Neural progenitor cell (in vitro differentiated cells): ENCODE results near the gene ASTN2. TPM values are rescaled to one million over a fixed set of nuclear protein-coding genes. Genes with fewer than 3 reads are reported as not detected.

Experiments used
- DNase-seq: peaks from one replicate; pipeline ENCODE4 v3.0.0-alpha.2; 2016; ENCODE audit warnings: low spot score
- H2AFZ ChIP-seq: fragments of 200-600 bp; sonication (generic); replicated peaks from 2 replicates; pipeline ENCODE4 v1.6.1; 2016; ENCODE audit warnings: antibody characterized with exemption
- H3F3A ChIP-seq: fragments of 200-600 bp; sonication (generic); 2 replicates; pipeline ENCODE4 v1.6.1; 2016; ENCODE audit warnings: antibody characterized with exemption, low read depth
- H3K27ac ChIP-seq: fragments of 200-600 bp; sonication (generic); 2 replicates; pipeline ENCODE4 v1.5.1; 2016; ENCODE audit warnings: mild to moderate bottlenecking
- H3K27me3 ChIP-seq: fragments of 200-600 bp; sonication (generic); 2 replicates; pipeline ENCODE4 v1.6.1; 2016; ENCODE audit warnings: mild to moderate bottlenecking, moderate library complexity
- H3K36me3 ChIP-seq: fragments of 200-600 bp; sonication (generic); 2 replicates; pipeline ENCODE4 v1.5.1; 2016
- H3K4me1 ChIP-seq: fragments of 200-600 bp; sonication (generic); 2 replicates; pipeline ENCODE4 v1.6.1; 2016; ENCODE audit warnings: mixed run types
- H3K4me2 ChIP-seq: fragments of 200-600 bp; sonication (generic); 2 replicates; pipeline ENCODE4 v1.6.1; 2016
- H3K4me3 ChIP-seq: fragments of 200-600 bp; sonication (generic); 2 replicates; pipeline ENCODE4 v1.5.1; 2016
- H3K79me2 ChIP-seq: fragments of 200-600 bp; sonication (generic); 2 replicates; pipeline ENCODE4 v1.6.1; 2016; ENCODE audit warnings: low read depth
- H3K9ac ChIP-seq: fragments of 200-600 bp; sonication (generic); 2 replicates; pipeline ENCODE4 v1.6.1; 2016
- H3K9me3 ChIP-seq: fragments of 200-600 bp; sonication (generic); 2 replicates; pipeline ENCODE4 v1.5.1; 2016; ENCODE audit warnings: low read depth
- H4K20me1 ChIP-seq: fragments of 200-600 bp; sonication (generic); 2 replicates; pipeline ENCODE4 v1.6.1; 2016; ENCODE audit warnings: low read depth
- H3K27ac Mint-ChIP-seq: 3 replicates; pipeline ENCODE4 v1.8.0; 2021; ENCODE audit warnings: mixed read lengths
- H3K27me3 Mint-ChIP-seq: 2 replicates; pipeline ENCODE4 v1.8.0; 2022; ENCODE audit warnings: low read depth, mild to moderate bottlenecking, inconsistent platforms, moderate library complexity, mixed read lengths; ENCODE audit not compliant: insufficient read depth
- H3K36me3 Mint-ChIP-seq: 3 replicates; pipeline ENCODE4 v1.8.0; 2021; ENCODE audit warnings: mixed read lengths
- H3K4me1 Mint-ChIP-seq: 3 replicates; pipeline ENCODE4 v1.8.0; 2021; ENCODE audit warnings: mixed read lengths
- H3K4me3 Mint-ChIP-seq: 3 replicates; pipeline ENCODE4 v1.8.0; 2021; ENCODE audit warnings: mild to moderate bottlenecking, moderate library complexity, mixed read lengths
- H3K9me3 Mint-ChIP-seq: 3 replicates; pipeline ENCODE4 v1.8.0; 2020; ENCODE audit warnings: mixed read lengths
- CTCF ChIP-seq: fragments of 200-600 bp; sonication (generic); IDR thresholded peaks from 2 replicates; pipeline ENCODE4 v1.5.1; 2017; ENCODE audit warnings: antibody characterized with exemption, mild to moderate bottlenecking
- EZH2 ChIP-seq: fragments of 200-600 bp; sonication (generic); IDR thresholded peaks from 2 replicates; pipeline ENCODE4 v1.6.1; 2017; ENCODE audit warnings: antibody characterized with exemption, mild to moderate bottlenecking, moderate library complexity
- EZH2phosphoT487 ChIP-seq: fragments of 200-600 bp; sonication (generic); IDR thresholded peaks from 2 replicates; pipeline ENCODE4 v1.6.1; 2017; ENCODE audit warnings: antibody characterized with exemption
- total RNA-seq: library from RNA; depleted of rRNA; stranded (reverse); fragments of >200 nt; gene quantifications from 2 replicates; pipeline ENCODE4 v1.2.3, GENCODE V29; 2015; ENCODE audit warnings: low replicate concordance

The ASTN2 gene
- total RNA-seq, 1 donor from 2014 or later, result 8.0 TPM

- Histone ChIP-seq H2AFZ (no peak overlapping the region), H3K27ac (no peak overlapping the region), H3K4me1 (no peaks in the 10 kb centered on the region), H3K4me3 (no peak overlapping the region), H3K36me3 (no peaks in the 10 kb centered on the region), H3K4me2 (no peak overlapping the region), H3K79me2 (no peaks in the 10 kb centered on the region), H4K20me1 (no peaks in the 10 kb centered on the region), H3K27me3 (no peaks in the 10 kb centered on the region), H3K9me3 (no peaks in the 10 kb centered on the region), H3F3A (no peaks in the 10 kb centered on the region), H3K9ac (no peak overlapping the region)
- Mint-ChIP-seq H3K27ac (no peak overlapping the region), H3K4me3 (no peak overlapping the region), H3K9me3 (peaks cover 11% of the 10 kb centered on the region), H3K27me3 (peaks cover 2% of the 10 kb centered on the region), H3K36me3 (no peaks in the 10 kb centered on the region), H3K4me1 (no peaks in the 10 kb centered on the region)
- TF ChIP-seq EZH2 (no peak), EZH2phosphoT487 (no peak), CTCF (no peak)
- DNase-seq, result no peak
These were observed 898.4 kb downstream of the ASTN2 start for GRCh38 chr9:116516456-116516855.

GRCh38 chr9:116515541-116515940, 899.3 kb downstream of the ASTN2 start:
- Histone ChIP-seq H3K4me1 (no peaks in the 10 kb centered on the region), H4K20me1 (no peaks in the 10 kb centered on the region), H3K27me3 (no peaks in the 10 kb centered on the region), H3K79me2 (no peaks in the 10 kb centered on the region), H3K27ac (no peak overlapping the region), H3K9me3 (no peaks in the 10 kb centered on the region), H3K36me3 (no peaks in the 10 kb centered on the region), H3K4me2 (no peak overlapping the region), H2AFZ (no peak overlapping the region), H3F3A (no peaks in the 10 kb centered on the region), H3K4me3 (no peak overlapping the region), H3K9ac (no peak overlapping the region)
- no peak overlapping the region for H3K27ac Mint-ChIP-seq
- TF ChIP-seq EZH2 (no peak), EZH2phosphoT487 (no peak), CTCF (no peak)
- H3K4me1 Mint-ChIP-seq, result no peaks in the 10 kb centered on the region
- peaks cover 2% of the 10 kb centered on the region for H3K27me3 Mint-ChIP-seq
- peaks cover 11% of the 10 kb centered on the region for H3K9me3 Mint-ChIP-seq
- DNase-seq, result no peak
- no peaks in the 10 kb centered on the region for H3K36me3 Mint-ChIP-seq
- no peak overlapping the region for H3K4me3 Mint-ChIP-seq

DNA sequence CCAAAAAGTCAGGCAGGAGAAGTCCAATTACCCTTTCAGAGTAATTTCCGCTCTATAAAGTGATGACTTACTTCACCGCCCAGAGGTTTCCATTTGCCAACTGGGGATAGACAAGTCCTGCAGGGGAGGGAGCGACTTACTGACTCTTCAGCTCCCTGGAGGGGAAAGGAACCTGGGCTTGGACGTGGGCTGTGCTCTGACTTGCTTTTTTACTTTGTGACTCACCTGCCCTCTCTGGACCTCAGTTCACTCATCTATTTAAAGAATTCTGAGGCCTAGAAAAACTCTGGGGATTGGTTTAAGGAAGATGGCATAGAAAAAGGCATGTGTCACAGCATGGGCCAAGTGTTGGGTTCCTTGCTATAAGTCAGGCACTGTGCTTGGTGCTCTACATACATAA, 908.2 kb downstream of the ASTN2 start:
- Mint-ChIP-seq H3K4me3 (no peak overlapping the region), H3K27ac (no peak overlapping the region), H3K27me3 (peaks cover 4% of the 10 kb centered on the region), H3K9me3 (peaks cover 4% of the 10 kb centered on the region), H3K36me3 (no peaks in the 10 kb centered on the region), H3K4me1 (no peaks in the 10 kb centered on the region)
- no peaks in the 10 kb centered on the region for H3F3A ChIP-seq
- no peak overlapping the region for H3K4me2 ChIP-seq
- TF ChIP-seq EZH2phosphoT487 (no peak), EZH2 (no peak), CTCF (no peak)
- no peaks in the 10 kb centered on the region for H3K4me1 ChIP-seq
- H2AFZ ChIP-seq, result no peak overlapping the region
- H3K27me3 ChIP-seq, result no peaks in the 10 kb centered on the region
- H3K9me3 ChIP-seq, result no peaks in the 10 kb centered on the region
- H3K4me3 ChIP-seq, result no peak overlapping the region
- no peak overlapping the region for H3K27ac ChIP-seq
- DNase-seq, result no peak
- H4K20me1 ChIP-seq, result no peaks in the 10 kb centered on the region
- no peaks in the 10 kb centered on the region for H3K79me2 ChIP-seq
- no peaks in the 10 kb centered on the region for H3K36me3 ChIP-seq
- no peak overlapping the region for H3K9ac ChIP-seq
